Vagina (tissue), 2 donors: ENCODE measurements around the gene ERBIN.

Source experiments
- POLR2A ChIP-seq, 2 donors: fragments of 450-650 bp; IDR thresholded peaks; one replicate each; pipeline ENCODE4 v1.6.1; 2017; ENCODE audit warnings: antibody characterized with exemption in 2 of 2, mild to moderate bottlenecking in 2 of 2, moderate library complexity in 2 of 2
- POLR2AphosphoS5 ChIP-seq, 2 donors: sonication (generic); formaldehyde crosslinking; IDR thresholded peaks; one replicate each; pipeline ENCODE4 v1.9.0; 2017; ENCODE audit warnings: antibody characterized with exemption in 2 of 2, mild to moderate bottlenecking in 2 of 2, low read depth in 1 of 2; ENCODE audit not compliant: insufficient read depth in 1 of 2
- TF ChIP-seq, protein P1 (sequence below), 3 experiments: fragments of 450-650 bp in 2 of 3; fragments of 200-600 bp in 1 of 3; sonication (generic) in 1 of 3; IDR thresholded peaks; one replicate each; pipeline ENCODE4 v1.5.1; 2017 to 2019; ENCODE audit warnings: antibody characterized with exemption in 3 of 3, mild to moderate bottlenecking in 2 of 3, moderate library complexity in 2 of 3

GRCh38 chr5:65882278-65882677 lies 44.1 kb upstream of the ERBIN start:
- no peak for TF ChIP-seq POLR2A (IDR thresholded peaks at IDR 0.05)
- TF ChIP-seq, protein P1, sequence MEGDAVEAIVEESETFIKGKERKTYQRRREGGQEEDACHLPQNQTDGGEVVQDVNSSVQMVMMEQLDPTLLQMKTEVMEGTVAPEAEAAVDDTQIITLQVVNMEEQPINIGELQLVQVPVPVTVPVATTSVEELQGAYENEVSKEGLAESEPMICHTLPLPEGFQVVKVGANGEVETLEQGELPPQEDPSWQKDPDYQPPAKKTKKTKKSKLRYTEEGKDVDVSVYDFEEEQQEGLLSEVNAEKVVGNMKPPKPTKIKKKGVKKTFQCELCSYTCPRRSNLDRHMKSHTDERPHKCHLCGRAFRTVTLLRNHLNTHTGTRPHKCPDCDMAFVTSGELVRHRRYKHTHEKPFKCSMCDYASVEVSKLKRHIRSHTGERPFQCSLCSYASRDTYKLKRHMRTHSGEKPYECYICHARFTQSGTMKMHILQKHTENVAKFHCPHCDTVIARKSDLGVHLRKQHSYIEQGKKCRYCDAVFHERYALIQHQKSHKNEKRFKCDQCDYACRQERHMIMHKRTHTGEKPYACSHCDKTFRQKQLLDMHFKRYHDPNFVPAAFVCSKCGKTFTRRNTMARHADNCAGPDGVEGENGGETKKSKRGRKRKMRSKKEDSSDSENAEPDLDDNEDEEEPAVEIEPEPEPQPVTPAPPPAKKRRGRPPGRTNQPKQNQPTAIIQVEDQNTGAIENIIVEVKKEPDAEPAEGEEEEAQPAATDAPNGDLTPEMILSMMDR (IDR thresholded peaks at IDR 0.05): no peak
- no peak for TF ChIP-seq POLR2AphosphoS5 (IDR thresholded peaks at IDR 0.05; ENCODE audit: insufficient read depth in 1 of 2, low read depth in 1 of 2)
